Bronchial epithelial cell (primary cell): ENCODE data around the gene UBA7. TPM values are rescaled to one million over a fixed set of nuclear protein-coding genes. Genes with fewer than 3 reads are reported as not detected.

ENCODE experiments used
- DNase-seq: peaks from one replicate; pipeline ENCODE4 v3.0.0-alpha.2; 2010; ENCODE audit warnings: low read depth
- FAIRE-seq: peaks from 2 replicates; lab custom pipeline; 2011; peaks lifted over from hg19 to GRCh38; lab: Jason Lieb, UNC
- H3K27me3 ChIP-seq: 2 replicates; pipeline ENCODE4 v1.5.1; 2011; ENCODE audit warnings: low read length; ENCODE audit not compliant: control insufficient read depth, insufficient read depth
- H3K36me3 ChIP-seq: 2 replicates; pipeline ENCODE4 v1.5.1; 2011; ENCODE audit warnings: low read length; ENCODE audit not compliant: control insufficient read depth, insufficient read depth
- H3K4me3 ChIP-seq: 2 replicates; pipeline ENCODE4 v1.5.1; 2011; ENCODE audit warnings: mild to moderate bottlenecking, low read depth, low read length, control low read depth
- CTCF ChIP-seq: IDR thresholded peaks from 2 replicates; pipeline ENCODE4 v1.5.1; 2011; ENCODE audit warnings: mild to moderate bottlenecking, moderate library complexity, low read length, control low read depth, inconsistent platforms; ENCODE audit not compliant: insufficient read depth, severe bottlenecking
- total RNA-seq: library from RNA; depleted of rRNA; stranded (reverse); fragments of >200 nt; gene quantifications from 2 replicates; pipeline ENCODE4 v1.2.1, GENCODE V29; 2014

Gene UBA7
- total RNA-seq, 1 donor from 2014 or later: 0.53 TPM

- DNase-seq (peak; percentile 77), FAIRE-seq (no peak)
- Histone ChIP-seq H3K36me3 (peaks cover 5% of the 10 kb centered on the region), H3K27me3 (no peaks in the 10 kb centered on the region), H3K4me3 (no peak overlapping the region)
- TF ChIP-seq CTCF: no peak
These were observed 6.2 kb downstream of the UBA7 start for GRCh38 chr3:49807431-49808114.

GRCh38 chr3:49806850-49807249, 6.9 kb downstream of the UBA7 start:
- peaks cover 5% of the 10 kb centered on the region for H3K36me3 ChIP-seq
- no peaks in the 10 kb centered on the region for H3K27me3 ChIP-seq
- TF ChIP-seq CTCF: no peak
- DNase-seq: no peak
- FAIRE-seq: no peak
- no peak overlapping the region for H3K4me3 ChIP-seq

GRCh38 chr3:49805897-49806701, 7.7 kb downstream of the UBA7 start:
- Histone ChIP-seq H3K4me3 (no peak overlapping the region), H3K36me3 (peaks cover 5% of the 10 kb centered on the region), H3K27me3 (no peaks in the 10 kb centered on the region)
- DNase-seq (no peak), FAIRE-seq (peak; percentile 43)
- TF ChIP-seq CTCF: no peak

GRCh38 chr3:49805367-49805782, 8.4 kb downstream of the UBA7 start:
- no peak for FAIRE-seq
- TF ChIP-seq CTCF: no peak
- DNase-seq: no peak
- Histone ChIP-seq H3K27me3 (no peaks in the 10 kb centered on the region), H3K36me3 (peaks cover 5% of the 10 kb centered on the region), H3K4me3 (no peak overlapping the region)

- peaks cover 5% of the 10 kb centered on the region for H3K36me3 ChIP-seq
- H3K27me3 ChIP-seq: no peaks in the 10 kb centered on the region
- DNase-seq (no peak), FAIRE-seq (no peak)
- TF ChIP-seq CTCF: no peak
- H3K4me3 ChIP-seq: peak overlapping the region; percentile 80
These were observed 9.4 kb downstream of the UBA7 start for GRCh38 chr3:49804141-49805041.
